WTC11 (cell line): ENCODE data around the gene TRPM4. TPM values are rescaled to one million over a fixed set of nuclear protein-coding genes. Genes with fewer than 3 reads are reported as not detected.

ENCODE experiments used
- AR ChIP-seq: fragments of 250-450 bp; sonication (Bioruptor Pico); IDR thresholded peaks from 2 replicates; pipeline ENCODE4 v1.9.0; 2021; ENCODE audit warnings: mild to moderate bottlenecking
- ATF2 ChIP-seq: sonication (generic); formaldehyde crosslinking; IDR thresholded peaks from 2 replicates; pipeline ENCODE4 v1.8.1; 2022; ENCODE audit warnings: low read depth, missing genetic modification reagents, borderline replicate concordance
- CBFB ChIP-seq: sonication (generic); formaldehyde crosslinking; IDR thresholded peaks from 2 replicates; pipeline ENCODE4 v1.8.1; 2022; ENCODE audit warnings: mild to moderate bottlenecking, low read depth, missing genetic modification reagents
- CDX4 ChIP-seq: fragments of 250-450 bp; sonication (Bioruptor Pico); IDR thresholded peaks from 2 replicates; pipeline ENCODE4 v1.9.0; 2021; ENCODE audit warnings: moderate library complexity, mild to moderate bottlenecking, inconsistent platforms, borderline replicate concordance
- CREB1 ChIP-seq: sonication (generic); formaldehyde crosslinking; IDR thresholded peaks from 2 replicates; pipeline ENCODE4 v1.8.0; 2023; ENCODE audit warnings: mild to moderate bottlenecking, missing genetic modification reagents
- CTCF ChIP-seq: fragments of 200-600 bp; IDR thresholded peaks from 2 replicates; pipeline ENCODE4 v1.8.0; 2022; ENCODE audit warnings: antibody characterized with exemption
- ELF4 ChIP-seq: sonication (generic); formaldehyde crosslinking; IDR thresholded peaks from 2 replicates; pipeline ENCODE4 v1.8.1; 2022; ENCODE audit warnings: low read depth, mild to moderate bottlenecking, moderate library complexity, missing genetic modification reagents
- FOXK1 ChIP-seq: sonication (generic); formaldehyde crosslinking; IDR thresholded peaks from 2 replicates; pipeline ENCODE4 v1.8.0; 2022; ENCODE audit warnings: mild to moderate bottlenecking, moderate library complexity, missing genetic modification reagents
- GABPB1 ChIP-seq: sonication (generic); formaldehyde crosslinking; IDR thresholded peaks from 2 replicates; pipeline ENCODE4 v1.8.1; 2023; ENCODE audit warnings: mild to moderate bottlenecking, missing genetic modification reagents
- GRHL2 ChIP-seq: fragments of 250-450 bp; sonication (Bioruptor Pico); IDR thresholded peaks from 2 replicates; pipeline ENCODE4 v1.8.0; 2022; ENCODE audit warnings: mild to moderate bottlenecking, moderate library complexity; ENCODE audit not compliant: insufficient replicate concordance, severe bottlenecking
- KAT7 ChIP-seq: sonication (generic); formaldehyde crosslinking; IDR thresholded peaks from 2 replicates; pipeline ENCODE4 v1.8.1; 2023; ENCODE audit warnings: missing genetic modification reagents, mild to moderate bottlenecking, borderline replicate concordance
- NR3C1 ChIP-seq: sonication (generic); formaldehyde crosslinking; conservative IDR thresholded peaks from 2 replicates; pipeline ENCODE4 v1.8.1; 2023; ENCODE audit warnings: low read depth, mild to moderate bottlenecking, missing genetic modification reagents
- PRDM15 ChIP-seq: sonication (generic); formaldehyde crosslinking; IDR thresholded peaks from 2 replicates; pipeline ENCODE4 v1.8.0; 2022; ENCODE audit warnings: missing genetic modification reagents
- RELA ChIP-seq: sonication (generic); formaldehyde crosslinking; IDR thresholded peaks from 2 replicates; pipeline ENCODE4 v1.8.1; 2022; ENCODE audit warnings: missing genetic modification reagents, mild to moderate bottlenecking, borderline replicate concordance
- SMAD3 ChIP-seq: sonication (generic); formaldehyde crosslinking; IDR thresholded peaks from 2 replicates; pipeline ENCODE4 v1.8.0; 2022; ENCODE audit warnings: missing genetic modification reagents, mild to moderate bottlenecking, borderline replicate concordance
- ZBTB43 ChIP-seq: sonication (generic); formaldehyde crosslinking; IDR thresholded peaks from 2 replicates; pipeline ENCODE4 v1.8.1; 2023; ENCODE audit warnings: mild to moderate bottlenecking, missing genetic modification reagents
- ZNF138 ChIP-seq: sonication (generic); formaldehyde crosslinking; conservative IDR thresholded peaks from 2 replicates; pipeline ENCODE4 v1.8.1; 2022; ENCODE audit warnings: mild to moderate bottlenecking, moderate library complexity, missing genetic modification reagents
- ZNF219 ChIP-seq: sonication (generic); formaldehyde crosslinking; IDR thresholded peaks from 2 replicates; pipeline ENCODE4 v1.8.0; 2023; ENCODE audit warnings: missing genetic modification reagents, mild to moderate bottlenecking, borderline replicate concordance
- ZNF232 ChIP-seq: sonication (generic); formaldehyde crosslinking; IDR thresholded peaks from 2 replicates; pipeline ENCODE4 v1.8.0; 2022; ENCODE audit warnings: mild to moderate bottlenecking, missing genetic modification reagents
- ZNF396 ChIP-seq: fragments of 250-450 bp; sonication (Bioruptor Pico); IDR thresholded peaks from 2 replicates; pipeline ENCODE4 v1.8.0; 2021; ENCODE audit warnings: mild to moderate bottlenecking, moderate library complexity, borderline replicate concordance
- ZNF532 ChIP-seq: fragments of 250-450 bp; sonication (Bioruptor Pico); IDR thresholded peaks from 2 replicates; pipeline ENCODE4 v1.9.0; 2021; ENCODE audit warnings: mild to moderate bottlenecking, borderline replicate concordance
- total RNA-seq: library from RNA; stranded (reverse); gene quantifications from 3 replicates; pipeline ENCODE4 v1.2.3, GENCODE V29; 2021

Gene TRPM4
- total RNA-seq, 1 experiment from 2014 or later: 15.5 TPM

- TF ChIP-seq ZNF232 (CRISPR knock-in tag): 0 out of 2 replicates have a peak, but pooled peaks have one; percentile 59
- peak; percentile 47; the same call in 1 of the 2 replicates for TF ChIP-seq FOXK1 (CRISPR knock-in tag)
- no peak for TF ChIP-seq ATF2 (CRISPR knock-in tag)
- peak; percentile 95 for TF ChIP-seq CTCF
- no peak for TF ChIP-seq GRHL2 (CRISPR knock-in tag)
- no peak for TF ChIP-seq PRDM15 (CRISPR knock-in tag)
- TF ChIP-seq KAT7 (CRISPR knock-in tag): no peak
- no peak for TF ChIP-seq ZNF219
- TF ChIP-seq ZNF532 (CRISPR knock-in tag): no peak
- TF ChIP-seq ZBTB43 (CRISPR knock-in tag): no peak
- TF ChIP-seq ELF4 (CRISPR knock-in tag): no peak
- no peak for TF ChIP-seq AR (CRISPR knock-in tag)
- no peak for TF ChIP-seq SMAD3 (CRISPR knock-in tag)
- TF ChIP-seq GABPB1 (CRISPR knock-in tag): no peak
- TF ChIP-seq CDX4 (CRISPR knock-in tag): no peak
- TF ChIP-seq ZNF138 (CRISPR knock-in tag): no peak
- no peak for TF ChIP-seq ZNF396 (CRISPR knock-in tag)
- no peak for TF ChIP-seq RELA (CRISPR knock-in tag)
- no peak for TF ChIP-seq CREB1 (CRISPR knock-in tag)
- TF ChIP-seq CBFB: no peak
- TF ChIP-seq NR3C1 (CRISPR knock-in tag): no peak
Observed at GRCh38 chr19:49145573-49146407, 11.8 kb upstream of the TRPM4 start (continued).
